Natural killer cell (primary cell): ENCODE measurements around the gene CCDC88A. TPM values are rescaled to one million over a fixed set of nuclear protein-coding genes. Genes with fewer than 3 reads are reported as not detected.

Experiments used
- ATAC-seq, 3 donors: fragments of 150-1000 bp in 2 of 3; fragments of 200-7000 bp in 1 of 3; cut with Tn5 transposase; 1 replicate in 1 of 3; 2 replicates in 2 of 3; pipeline ENCODE4 v1.10.0; 2021; ENCODE audit warnings: mild to moderate bottlenecking in 2 of 3, moderate library complexity in 2 of 3
- DNase-seq, 2 donors: peaks; one replicate each; pipeline versions ENCODE4 v3.0.0 to v3.0.0-alpha.2; 2013 to 2021; ENCODE audit warnings: mixed read lengths in 1 of 2
- H3K27ac ChIP-seq: one replicate; pipeline ENCODE4 v1.5.1; 2013; ENCODE audit warnings: mild to moderate bottlenecking, low read length
- H3K27me3 ChIP-seq: one replicate; pipeline ENCODE4 v1.6.1; 2013; ENCODE audit warnings: low read length; ENCODE audit not compliant: control insufficient read depth, insufficient read depth
- H3K36me3 ChIP-seq: one replicate; pipeline ENCODE4 v1.6.1; 2013; ENCODE audit warnings: low read length; ENCODE audit not compliant: control insufficient read depth, insufficient read depth
- H3K4me1 ChIP-seq: one replicate; pipeline ENCODE4 v1.6.1; 2013; ENCODE audit warnings: low read length; ENCODE audit not compliant: control insufficient read depth, insufficient read depth
- H3K4me3 ChIP-seq: one replicate; pipeline ENCODE4 v1.5.1; 2013; ENCODE audit warnings: low read length
- H3K9me3 ChIP-seq: one replicate; pipeline ENCODE4 v1.6.1; 2013; ENCODE audit warnings: low read length; ENCODE audit not compliant: control insufficient read depth, insufficient read depth
- H3K27ac Mint-ChIP-seq, 2 donors: one replicate each; pipeline ENCODE4 v1.8.0; 2022; ENCODE audit warnings: mild to moderate bottlenecking in 2 of 2, mixed read lengths in 2 of 2, moderate library complexity in 1 of 2
- H3K27me3 Mint-ChIP-seq, 2 donors: one replicate each; pipeline ENCODE4 v1.8.0; 2022; ENCODE audit warnings: low read depth in 2 of 2, mixed read lengths in 2 of 2
- H3K36me3 Mint-ChIP-seq: one replicate; pipeline ENCODE4 v1.8.0; 2022; ENCODE audit warnings: mixed read lengths
- H3K4me1 Mint-ChIP-seq, 2 donors: one replicate each; pipeline ENCODE4 v1.8.0; 2022; ENCODE audit warnings: mixed read lengths in 2 of 2
- H3K4me3 Mint-ChIP-seq: one replicate; pipeline ENCODE4 v1.8.0; 2022; ENCODE audit warnings: mild to moderate bottlenecking, moderate library complexity, mixed read lengths
- H3K9me3 Mint-ChIP-seq, 2 donors: one replicate each; pipeline ENCODE4 v1.8.0; 2022; ENCODE audit warnings: mixed read lengths in 2 of 2
- WGBS: methylation state at CpG from one replicate; pipeline ENCODE4 v1.1.7; 2013; ENCODE audit warnings: missing lambda C conversion rate; ENCODE audit not compliant: insufficient coverage; 5-methylcytosine and 5-hydroxymethylcytosine counted together
- intact Hi-C: fragments of 100-400 bp; cut with micrococcal nuclease; formaldehyde crosslinking; loops from one replicate; pipeline ENCODE4 v1.14.2; 2022
- total RNA-seq, 4 donors: library from RNA; stranded (reverse); fragments of 120-200 nt in 1 of 4; gene quantifications; one replicate each; pipeline versions ENCODE4 v1.2.3 to v1.2.4, GENCODE V29; 2013 to 2022
- TF ChIP-seq, protein P1 (sequence below): fragments of 200-600 bp; IDR thresholded peaks from one replicate; pipeline ENCODE4 v1.8.0; 2022; ENCODE audit warnings: antibody characterized with exemption

Gene CCDC88A
- total RNA-seq, 3 donors from 2014 or later (not counting 1 experiment from before 2014, with no cell fraction given) = 20.4 to 39.0 (median 26.4) TPM

DNA sequence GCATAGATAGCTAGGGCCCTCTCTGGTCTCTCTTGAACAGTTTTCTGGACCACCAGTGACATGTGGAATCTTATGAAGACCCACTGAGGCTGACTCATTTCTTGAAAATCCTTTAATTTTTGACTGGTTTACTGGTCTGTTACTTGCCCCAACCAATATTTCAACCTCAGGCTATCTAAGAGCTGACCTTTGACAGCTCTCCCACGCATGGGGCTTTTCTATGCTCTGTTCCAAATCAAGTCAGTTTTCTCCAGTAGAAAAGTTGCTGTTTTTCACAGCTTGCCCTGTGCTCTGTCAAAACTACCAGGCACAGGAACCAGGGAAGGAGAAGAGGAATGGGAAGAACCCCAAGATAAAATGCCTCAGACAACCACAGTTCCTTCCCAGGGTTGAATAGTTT is 104.7 kb downstream of the CCDC88A start:
- H3K4me1 Mint-ChIP-seq = no peaks in the 10 kb centered on the region
- H3K27ac ChIP-seq = no peak overlapping the region
- H3K27me3 ChIP-seq = no peaks in the 10 kb centered on the region
- no peaks in the 10 kb centered on the region for H3K27me3 Mint-ChIP-seq
- H3K4me3 Mint-ChIP-seq = no peak overlapping the region
- H3K36me3 Mint-ChIP-seq = no peaks in the 10 kb centered on the region
- no peaks in the 10 kb centered on the region for H3K9me3 ChIP-seq
- H3K36me3 ChIP-seq = peaks cover 20% of the 10 kb centered on the region
- DNase-seq (no peak), ATAC-seq (no peak)
- intact Hi-C loops = no loop called here
- H3K27ac Mint-ChIP-seq = no peak overlapping the region
- TF ChIP-seq, protein P1, sequence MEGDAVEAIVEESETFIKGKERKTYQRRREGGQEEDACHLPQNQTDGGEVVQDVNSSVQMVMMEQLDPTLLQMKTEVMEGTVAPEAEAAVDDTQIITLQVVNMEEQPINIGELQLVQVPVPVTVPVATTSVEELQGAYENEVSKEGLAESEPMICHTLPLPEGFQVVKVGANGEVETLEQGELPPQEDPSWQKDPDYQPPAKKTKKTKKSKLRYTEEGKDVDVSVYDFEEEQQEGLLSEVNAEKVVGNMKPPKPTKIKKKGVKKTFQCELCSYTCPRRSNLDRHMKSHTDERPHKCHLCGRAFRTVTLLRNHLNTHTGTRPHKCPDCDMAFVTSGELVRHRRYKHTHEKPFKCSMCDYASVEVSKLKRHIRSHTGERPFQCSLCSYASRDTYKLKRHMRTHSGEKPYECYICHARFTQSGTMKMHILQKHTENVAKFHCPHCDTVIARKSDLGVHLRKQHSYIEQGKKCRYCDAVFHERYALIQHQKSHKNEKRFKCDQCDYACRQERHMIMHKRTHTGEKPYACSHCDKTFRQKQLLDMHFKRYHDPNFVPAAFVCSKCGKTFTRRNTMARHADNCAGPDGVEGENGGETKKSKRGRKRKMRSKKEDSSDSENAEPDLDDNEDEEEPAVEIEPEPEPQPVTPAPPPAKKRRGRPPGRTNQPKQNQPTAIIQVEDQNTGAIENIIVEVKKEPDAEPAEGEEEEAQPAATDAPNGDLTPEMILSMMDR = no peak
- WGBS = 90% methylated on average over 1 of the region's 1 CpG
- no peaks in the 10 kb centered on the region for H3K4me1 ChIP-seq
- H3K4me3 ChIP-seq = no peak overlapping the region
- H3K9me3 Mint-ChIP-seq = no peaks in the 10 kb centered on the region

DNA sequence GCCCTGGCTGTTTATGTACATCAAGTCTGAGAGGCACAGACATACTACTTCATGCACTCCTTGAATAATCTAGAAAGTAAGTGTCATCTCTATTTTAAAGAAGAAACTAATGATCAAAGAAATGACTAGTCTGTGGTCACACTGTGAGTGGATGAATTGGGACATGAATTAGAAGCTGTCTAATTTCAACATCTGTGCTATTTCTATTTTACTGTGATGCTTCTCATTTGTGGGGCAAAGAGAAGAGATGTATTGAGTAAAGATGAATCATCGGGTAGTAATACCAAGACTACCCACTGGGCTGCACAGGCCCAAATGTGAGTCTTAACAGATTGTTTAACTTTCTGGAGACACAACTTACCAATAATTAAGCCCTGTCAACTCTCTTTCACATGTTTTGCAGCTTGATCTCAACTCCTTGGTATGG is 108.2 kb downstream of the CCDC88A start:
- Histone ChIP-seq H3K4me1 (no peaks in the 10 kb centered on the region), H3K4me3 (no peak overlapping the region), H3K27ac (no peak overlapping the region), H3K36me3 (peaks cover 12% of the 10 kb centered on the region), H3K27me3 (no peaks in the 10 kb centered on the region), H3K9me3 (no peaks in the 10 kb centered on the region)
- no peak overlapping the region for H3K4me3 Mint-ChIP-seq
- H3K9me3 Mint-ChIP-seq = no peaks in the 10 kb centered on the region
- TF ChIP-seq, protein P1 = no peak
- H3K27me3 Mint-ChIP-seq = no peaks in the 10 kb centered on the region
- intact Hi-C loops = no loop called here
- ATAC-seq = peak in 2 of 3 donors; percentile 39 to 52
- DNase-seq = peak in 1 of 2 donors; percentile 8
- H3K27ac Mint-ChIP-seq = peak overlapping the region in 1 of 2 donors; percentile 29
- no peaks in the 10 kb centered on the region for H3K4me1 Mint-ChIP-seq
- no peaks in the 10 kb centered on the region for H3K36me3 Mint-ChIP-seq
- WGBS = 40% methylated on average over 1 of the region's 1 CpG

DNA sequence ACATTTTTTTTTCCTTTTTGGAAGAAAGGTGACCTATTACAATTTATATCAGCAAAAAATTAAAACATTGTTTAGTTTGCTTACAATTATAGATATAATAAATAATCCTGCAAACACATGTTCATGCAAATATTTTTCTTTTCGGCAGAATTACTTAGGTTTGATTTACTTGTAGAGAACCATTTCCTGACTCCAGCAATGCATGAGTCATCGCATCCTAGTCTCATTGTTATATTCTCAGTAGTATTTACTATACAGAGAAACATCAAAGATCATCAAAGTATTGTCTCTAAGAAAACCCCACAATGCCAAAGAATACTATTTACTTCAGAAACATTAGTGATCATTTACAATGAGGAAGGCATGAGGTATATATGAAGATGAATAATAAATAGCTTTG is 110.2 kb downstream of the CCDC88A start:
- Histone ChIP-seq H3K27ac (no peak overlapping the region), H3K4me1 (no peaks in the 10 kb centered on the region), H3K36me3 (peaks cover 8% of the 10 kb centered on the region), H3K4me3 (no peak overlapping the region), H3K9me3 (no peaks in the 10 kb centered on the region), H3K27me3 (no peaks in the 10 kb centered on the region)
- no peaks in the 10 kb centered on the region for H3K36me3 Mint-ChIP-seq
- no peak for DNase-seq
- no peak overlapping the region for H3K4me3 Mint-ChIP-seq
- H3K9me3 Mint-ChIP-seq = no peaks in the 10 kb centered on the region
- WGBS = 60% methylated on average over 1 of the region's 2 CpGs
- ATAC-seq = no peak
- H3K4me1 Mint-ChIP-seq = no peaks in the 10 kb centered on the region
- intact Hi-C loops = no loop called here
- no peaks in the 10 kb centered on the region for H3K27me3 Mint-ChIP-seq
- TF ChIP-seq, protein P1 = no peak
- no peak overlapping the region for H3K27ac Mint-ChIP-seq

DNA sequence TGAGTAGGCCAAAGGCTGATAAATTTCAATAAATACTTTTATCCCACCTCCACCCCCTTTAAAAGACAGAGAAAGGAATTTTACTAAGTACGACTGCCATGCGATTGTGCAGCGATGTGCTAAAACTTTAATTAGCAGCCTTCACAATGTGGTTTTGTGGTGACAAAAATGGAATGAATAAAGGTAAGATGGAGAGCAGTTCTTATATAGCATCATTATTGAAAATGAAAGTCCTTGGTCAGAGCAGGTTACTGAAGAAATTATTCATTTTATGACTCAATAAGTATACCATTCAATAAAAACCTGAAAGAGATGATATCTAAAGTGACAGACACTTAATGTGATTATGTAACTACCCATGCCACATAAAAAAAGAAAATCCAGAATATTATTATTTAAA is 117.4 kb downstream of the CCDC88A start:
- DNase-seq (peak in 1 of 2 donors; percentile 28), ATAC-seq (peak in 2 of 3 donors; percentile 34 to 63)
- H3K4me3 Mint-ChIP-seq = no peak overlapping the region
- Histone ChIP-seq H3K9me3 (no peaks in the 10 kb centered on the region), H3K4me3 (no peak overlapping the region), H3K36me3 (no peaks in the 10 kb centered on the region), H3K27me3 (no peaks in the 10 kb centered on the region), H3K4me1 (no peaks in the 10 kb centered on the region), H3K27ac (no peak overlapping the region)
- peaks cover 6% of the 10 kb centered on the region in 2 donors for H3K4me1 Mint-ChIP-seq
- intact Hi-C loops = no loop called here
- H3K9me3 Mint-ChIP-seq = no peaks in the 10 kb centered on the region
- no peaks in the 10 kb centered on the region for H3K27me3 Mint-ChIP-seq
- peak overlapping the region in 1 of 2 donors; percentile 62 for H3K27ac Mint-ChIP-seq
- 16% methylated on average over 3 of the region's 3 CpGs for WGBS
- no peaks in the 10 kb centered on the region for H3K36me3 Mint-ChIP-seq
- TF ChIP-seq, protein P1 = no peak
